Chondrocyte (in vitro differentiated cells): Measurements from ENCODE around the gene ZNRF2. TPM values are rescaled to one million over a fixed set of nuclear protein-coding genes. Genes with fewer than 3 reads are reported as not detected.
"Not testable (repeated sequence)": the region's sequence is repeated elsewhere in the genome, so short reads cannot be mapped to it uniquely, and the experiment has no call there.

Experiments
- DNase-seq: peaks from one replicate; pipeline ENCODE4 v3.0.0; 2021; ENCODE audit warnings: mixed read lengths, low spot score
- H3K27ac Mint-ChIP-seq: one replicate; pipeline ENCODE4 v1.8.0; 2021; ENCODE audit warnings: mild to moderate bottlenecking, moderate library complexity, mixed read lengths; ENCODE audit not compliant: unreplicated experiment
- H3K27me3 Mint-ChIP-seq: 2 replicates; pipeline ENCODE4 v1.8.0; 2021; ENCODE audit warnings: low read depth, mixed read lengths
- H3K36me3 Mint-ChIP-seq: 2 replicates; pipeline ENCODE4 v1.8.0; 2021; ENCODE audit warnings: low read depth, mixed read lengths
- H3K4me1 Mint-ChIP-seq: 2 replicates; pipeline ENCODE4 v1.8.0; 2021; ENCODE audit warnings: low read depth, mild to moderate bottlenecking, mixed read lengths
- H3K4me3 Mint-ChIP-seq: one replicate; pipeline ENCODE4 v1.8.0; 2021; ENCODE audit warnings: mild to moderate bottlenecking, moderate library complexity, mixed read lengths; ENCODE audit not compliant: unreplicated experiment
- H3K9me3 Mint-ChIP-seq: 2 replicates; pipeline ENCODE4 v1.8.0; 2021; ENCODE audit warnings: low read depth, mixed read lengths
- total RNA-seq: library from RNA; stranded (reverse); gene quantifications from 3 replicates; pipeline ENCODE4 v1.2.1, GENCODE V29; 2021
- TF ChIP-seq, protein P1 (sequence below): fragments of 200-600 bp; sonication (generic); IDR thresholded peaks from 2 replicates; pipeline ENCODE4 v1.5.0; 2021; ENCODE audit warnings: antibody characterized with exemption, mild to moderate bottlenecking, moderate library complexity

Gene ZNRF2
- total RNA-seq, 1 donor from 2014 or later: 5.3 TPM

DNA sequence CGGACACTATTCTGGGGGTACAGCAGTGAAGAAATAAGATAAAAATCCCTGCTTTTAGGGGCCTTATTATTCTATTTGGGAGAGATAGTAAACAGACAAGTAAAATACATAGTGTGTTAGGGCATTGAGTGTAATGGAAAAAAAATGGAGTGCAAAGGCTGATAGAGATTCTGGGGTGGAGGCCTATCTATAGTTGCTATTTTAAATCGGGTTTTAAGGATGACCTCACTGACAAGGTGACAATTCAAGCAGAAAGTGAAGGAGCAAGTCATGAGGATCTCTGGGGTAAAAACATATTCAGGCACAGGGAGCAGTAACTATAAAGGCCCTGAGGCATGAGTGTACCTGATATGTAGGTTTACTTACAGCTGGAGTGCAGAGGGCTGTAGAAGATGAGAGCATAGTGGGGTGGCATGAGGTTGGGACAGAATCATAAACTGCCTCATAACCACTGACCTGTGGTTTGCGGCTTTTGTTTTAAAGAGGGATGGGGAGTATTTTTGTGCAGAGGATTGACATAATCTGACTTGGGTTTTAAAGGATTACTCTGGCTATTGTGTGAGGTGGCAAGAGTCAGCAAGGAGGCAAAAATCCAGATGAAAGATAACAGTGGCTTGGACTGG lies 8.1 kb downstream of the ZNRF2 start:
- not testable (repeated sequence) for H3K9me3 Mint-ChIP-seq, H3K4me1 Mint-ChIP-seq, H3K36me3 Mint-ChIP-seq, H3K4me3 Mint-ChIP-seq, DNase-seq, H3K27me3 Mint-ChIP-seq, H3K27ac Mint-ChIP-seq

DNA sequence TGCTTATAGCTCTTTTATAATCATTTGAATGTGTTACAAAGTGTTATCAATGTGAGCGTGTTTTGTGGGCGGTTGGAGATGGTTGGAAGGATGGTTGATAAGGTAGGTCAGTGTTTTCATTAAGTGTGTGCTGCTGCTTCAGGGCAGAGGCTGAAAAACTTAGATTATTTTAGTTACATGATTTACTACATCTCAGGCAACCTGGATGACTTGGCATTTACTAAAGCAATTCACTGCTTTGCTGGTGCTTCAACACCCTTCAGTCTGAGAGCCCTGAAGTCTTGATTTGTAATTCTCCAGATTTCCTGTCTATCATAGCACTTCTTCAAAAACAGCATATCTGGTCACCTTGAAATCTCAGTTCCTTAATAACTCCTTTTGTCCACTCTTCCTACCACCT lies 11.9 kb downstream of the ZNRF2 start:
- H3K9me3 Mint-ChIP-seq, H3K27ac Mint-ChIP-seq: not testable (repeated sequence)

DNA sequence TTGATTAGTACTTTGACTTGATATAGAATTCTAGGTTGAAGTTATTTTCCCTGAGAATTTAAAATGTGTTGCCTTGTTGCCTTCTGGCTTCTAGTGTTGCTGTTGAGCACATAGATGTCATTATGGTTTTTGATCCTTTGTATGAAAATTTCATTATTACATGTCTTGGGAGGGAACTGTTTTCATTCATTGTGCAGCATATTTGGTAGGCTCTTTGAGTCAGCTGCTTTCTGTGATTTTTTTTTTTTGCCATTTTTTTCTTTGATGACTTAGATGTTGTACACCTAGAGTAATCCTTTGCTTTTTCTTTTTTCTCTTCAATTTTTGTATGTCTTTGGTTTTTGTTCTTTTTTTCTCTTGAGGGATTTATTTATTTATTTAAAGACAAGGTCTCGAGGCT lies 13.1 kb downstream of the ZNRF2 start:
- not testable (repeated sequence) for H3K27ac Mint-ChIP-seq, H3K4me3 Mint-ChIP-seq, H3K9me3 Mint-ChIP-seq, DNase-seq, H3K4me1 Mint-ChIP-seq, H3K27me3 Mint-ChIP-seq, H3K36me3 Mint-ChIP-seq

More for the DNA sequence above, 11.9 kb downstream of the ZNRF2 start:
- H3K27me3 Mint-ChIP-seq, H3K4me3 Mint-ChIP-seq, H3K4me1 Mint-ChIP-seq, DNase-seq, H3K36me3 Mint-ChIP-seq: not testable (repeated sequence)

DNA sequence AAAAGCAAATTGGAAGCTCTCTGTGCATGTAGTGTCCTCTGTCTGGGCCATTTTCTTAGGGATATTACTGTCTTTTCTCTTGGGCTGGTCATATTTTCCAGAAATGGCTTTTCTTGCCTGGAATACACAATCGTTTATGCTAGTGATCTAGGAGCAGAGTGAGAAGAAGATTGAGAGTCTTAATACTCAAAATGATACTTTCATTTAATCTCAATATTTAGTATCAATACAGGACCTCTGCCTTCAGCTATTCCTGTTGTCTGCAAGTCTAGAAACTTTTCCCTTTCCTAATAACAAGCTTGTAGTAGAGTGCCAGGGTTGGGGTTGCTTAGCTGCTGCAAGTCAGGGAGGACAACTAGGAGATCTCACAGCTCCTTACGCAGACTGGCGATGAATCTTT lies 14.0 kb downstream of the ZNRF2 start:
- not testable (repeated sequence) for H3K9me3 Mint-ChIP-seq, H3K36me3 Mint-ChIP-seq, H3K27me3 Mint-ChIP-seq, DNase-seq, H3K4me3 Mint-ChIP-seq, H3K4me1 Mint-ChIP-seq, H3K27ac Mint-ChIP-seq

DNA sequence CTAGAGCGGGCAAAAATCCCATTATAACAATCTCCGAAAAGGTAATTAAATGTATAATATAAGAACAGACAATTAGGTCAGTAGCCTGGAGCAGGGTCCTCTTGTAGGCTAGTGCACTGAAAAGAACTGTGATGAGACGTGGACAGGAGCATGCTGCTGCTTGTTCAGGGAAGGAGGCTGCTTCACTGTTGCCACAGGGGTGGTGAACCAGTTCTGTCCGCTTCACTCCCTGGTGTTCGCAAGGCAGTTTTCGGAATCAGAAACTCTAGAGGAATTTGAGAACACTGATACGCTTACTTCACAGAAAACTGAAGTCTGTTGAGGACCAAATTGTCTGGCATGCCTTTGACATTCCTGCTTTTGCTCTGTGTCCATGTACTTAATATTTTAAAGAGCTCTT lies 17.4 kb downstream of the ZNRF2 start:
- Mint-ChIP-seq H3K27me3 (no peaks in the 10 kb centered on the region), H3K27ac (no peak overlapping the region), H3K9me3 (no peaks in the 10 kb centered on the region), H3K36me3 (no peaks in the 10 kb centered on the region), H3K4me1 (no peaks in the 10 kb centered on the region), H3K4me3 (no peak overlapping the region)
- DNase-seq: no peak
- TF ChIP-seq, protein P1, sequence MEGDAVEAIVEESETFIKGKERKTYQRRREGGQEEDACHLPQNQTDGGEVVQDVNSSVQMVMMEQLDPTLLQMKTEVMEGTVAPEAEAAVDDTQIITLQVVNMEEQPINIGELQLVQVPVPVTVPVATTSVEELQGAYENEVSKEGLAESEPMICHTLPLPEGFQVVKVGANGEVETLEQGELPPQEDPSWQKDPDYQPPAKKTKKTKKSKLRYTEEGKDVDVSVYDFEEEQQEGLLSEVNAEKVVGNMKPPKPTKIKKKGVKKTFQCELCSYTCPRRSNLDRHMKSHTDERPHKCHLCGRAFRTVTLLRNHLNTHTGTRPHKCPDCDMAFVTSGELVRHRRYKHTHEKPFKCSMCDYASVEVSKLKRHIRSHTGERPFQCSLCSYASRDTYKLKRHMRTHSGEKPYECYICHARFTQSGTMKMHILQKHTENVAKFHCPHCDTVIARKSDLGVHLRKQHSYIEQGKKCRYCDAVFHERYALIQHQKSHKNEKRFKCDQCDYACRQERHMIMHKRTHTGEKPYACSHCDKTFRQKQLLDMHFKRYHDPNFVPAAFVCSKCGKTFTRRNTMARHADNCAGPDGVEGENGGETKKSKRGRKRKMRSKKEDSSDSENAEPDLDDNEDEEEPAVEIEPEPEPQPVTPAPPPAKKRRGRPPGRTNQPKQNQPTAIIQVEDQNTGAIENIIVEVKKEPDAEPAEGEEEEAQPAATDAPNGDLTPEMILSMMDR: no peak

DNA sequence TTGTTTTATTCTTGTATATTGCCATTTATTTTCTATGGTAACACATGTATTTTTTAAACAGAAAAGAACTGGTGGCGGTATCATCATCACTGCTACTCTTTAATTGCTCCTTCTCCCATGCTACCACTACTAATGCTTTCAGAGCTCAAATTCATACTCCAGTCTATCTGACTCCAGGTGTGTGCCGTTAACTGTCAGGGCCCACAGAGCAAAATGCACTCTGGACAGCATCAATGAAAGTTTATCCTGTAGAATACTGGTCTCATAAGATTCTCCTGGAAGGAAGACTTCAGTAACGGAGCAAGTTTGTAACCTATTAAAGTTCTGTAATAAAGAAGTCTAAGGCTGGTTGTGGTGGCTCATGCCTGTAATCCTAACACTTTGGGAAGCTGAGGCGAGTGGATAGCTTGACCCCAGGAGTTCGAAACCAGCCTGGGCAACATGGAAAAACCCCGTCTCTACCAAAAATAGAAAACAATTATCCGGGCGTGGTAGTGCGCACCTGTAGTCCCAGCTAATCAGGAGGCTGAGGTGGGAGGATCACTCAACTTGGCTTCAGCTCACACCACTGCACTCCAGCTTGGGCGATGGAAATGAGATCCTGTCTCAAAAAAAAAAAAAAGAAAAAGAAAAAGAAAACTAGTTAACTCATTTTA lies 18.4 kb downstream of the ZNRF2 start:
- no peaks in the 10 kb centered on the region for H3K9me3 Mint-ChIP-seq
- H3K27me3 Mint-ChIP-seq: no peaks in the 10 kb centered on the region
- H3K4me3 Mint-ChIP-seq: no peak overlapping the region
- TF ChIP-seq, protein P1: no peak
- H3K36me3 Mint-ChIP-seq: no peaks in the 10 kb centered on the region
- H3K27ac Mint-ChIP-seq: no peak overlapping the region
- H3K4me1 Mint-ChIP-seq: no peaks in the 10 kb centered on the region
- DNase-seq: no peak

DNA sequence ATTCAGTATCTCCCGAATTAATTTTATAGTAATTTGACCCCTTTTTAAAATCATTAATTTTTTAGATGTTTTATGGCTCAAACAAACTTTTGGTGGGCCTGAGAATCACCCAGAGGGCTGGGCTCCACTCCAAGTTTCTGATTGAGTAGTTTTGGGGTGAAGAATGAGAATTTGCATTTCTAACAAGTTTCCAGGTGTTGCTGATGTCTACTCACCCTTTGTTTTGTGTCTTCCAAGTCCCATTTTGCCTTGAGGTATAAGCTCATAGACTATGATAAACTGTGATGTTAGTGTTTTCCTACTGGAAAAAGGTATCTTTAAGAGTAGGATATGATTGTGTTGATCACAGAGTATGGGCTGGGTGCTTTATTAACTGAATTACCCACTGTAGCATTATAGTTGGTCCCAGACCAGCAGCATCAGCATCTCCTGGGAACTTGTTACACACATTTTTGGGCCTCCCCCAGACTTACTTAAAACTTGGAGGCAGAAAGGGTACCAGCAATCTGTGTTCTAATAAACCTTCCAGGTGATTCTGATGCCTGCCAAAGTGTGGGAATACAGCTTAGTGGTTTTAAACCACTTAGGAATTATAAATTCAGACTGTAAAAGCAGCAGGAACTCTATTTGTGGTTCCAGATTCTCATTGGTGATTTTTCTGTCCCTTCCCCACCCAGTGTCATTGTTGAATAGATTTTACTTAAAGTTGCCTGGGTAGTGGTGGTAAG lies 19.1 kb downstream of the ZNRF2 start:
- Mint-ChIP-seq H3K9me3 (no peaks in the 10 kb centered on the region), H3K27ac (no peak overlapping the region), H3K4me3 (no peak overlapping the region), H3K4me1 (no peaks in the 10 kb centered on the region), H3K27me3 (no peaks in the 10 kb centered on the region), H3K36me3 (no peaks in the 10 kb centered on the region)
- no peak for DNase-seq
- TF ChIP-seq, protein P1: no peak
